ENCODE results near the gene TMEM119. TPM values are rescaled to one million over a fixed set of nuclear protein-coding genes. Genes with fewer than 3 reads are reported as not detected.

TMEM119 gene
- total and polyA plus RNA-seq, 9 donors, result 0.25 to 12.3 (median 2.0) TPM

GRCh38 chr12:108567406-108568337 is 30.2 kb downstream of the TMEM119 start:
- intact Hi-C loops (cut with DNase I), result loop anchor here in 3 of 4 donors (5.0 to 10.0 kb wide), 5 partner anchors 50 to 527 kb away; partner anchors contain the start of genes ALKBH2 (in 1 of the 3) and UNG (in 1 of the 3)
- no peaks in the 10 kb centered on the region for H3K36me3 ChIP-seq
- DNase-seq, result no peak
- no peaks in the 10 kb centered on the region for H3K4me1 ChIP-seq (ENCODE audit: insufficient read depth)
- WGBS, 3 donors, result 61 to 67% (median 61%) methylated on average over 7 of the region's 7 CpGs
- no peaks in the 10 kb centered on the region for H3K27me3 ChIP-seq
- H3K9me3 ChIP-seq, result no peaks in the 10 kb centered on the region
- H3K4me3 ChIP-seq, result no peak overlapping the region
- H3K27ac ChIP-seq, result no peak overlapping the region
- TF ChIP-seq CTCF (IDR thresholded peaks at IDR 0.05), result no peak
- no peak for TF ChIP-seq EP300 (IDR thresholded peaks at IDR 0.05)
- TF ChIP-seq POLR2A (IDR thresholded peaks at IDR 0.05), result no peak

GRCh38 chr12:108566452-108566851 is 31.4 kb downstream of the TMEM119 start:
- no peak overlapping the region for H3K4me3 ChIP-seq
- TF ChIP-seq CTCF (IDR thresholded peaks at IDR 0.05) (no peak), POLR2A (IDR thresholded peaks at IDR 0.05) (no peak), EP300 (IDR thresholded peaks at IDR 0.05) (no peak)
- no peak overlapping the region for H3K27ac ChIP-seq
- intact Hi-C loops (cut with DNase I), result loop anchor here in 3 of 4 donors (5.0 to 10.0 kb wide), 5 partner anchors 51 to 528 kb away; partner anchors contain the start of genes ALKBH2 (in 1 of the 3) and UNG (in 1 of the 3)
- H3K36me3 ChIP-seq, result no peaks in the 10 kb centered on the region
- H3K9me3 ChIP-seq, result no peaks in the 10 kb centered on the region
- no peak for DNase-seq
- 82 to 90% (median 88%) methylated on average over 4 of the region's 4 CpGs for WGBS, 3 donors
- no peaks in the 10 kb centered on the region for H3K4me1 ChIP-seq (ENCODE audit: insufficient read depth)
- H3K27me3 ChIP-seq, result no peaks in the 10 kb centered on the region

GRCh38 chr12:108565976-108566375 is 31.9 kb downstream of the TMEM119 start:
- Histone ChIP-seq H3K27ac (no peak overlapping the region), H3K27me3 (no peaks in the 10 kb centered on the region), H3K4me3 (no peak overlapping the region), H3K36me3 (no peaks in the 10 kb centered on the region), H3K4me1 (ENCODE audit: insufficient read depth) (no peaks in the 10 kb centered on the region), H3K9me3 (no peaks in the 10 kb centered on the region)
- TF ChIP-seq EP300 (IDR thresholded peaks at IDR 0.05), result no peak
- TF ChIP-seq POLR2A (IDR thresholded peaks at IDR 0.05), result no peak
- TF ChIP-seq CTCF (IDR thresholded peaks at IDR 0.05), result no peak
- peak; percentile 35 to 55 (median 42) for DNase-seq
- intact Hi-C loops (cut with DNase I), result loop anchor here (2.0 to 10.0 kb wide), 7 partner anchors 51 to 529 kb away; partner anchors contain the start of genes ALKBH2 (in 1 of the 4) and UNG (in 1 of the 4)
- WGBS, 3 donors, result 17 to 51% (median 37%) methylated on average over 2 of the region's 2 CpGs

- Histone ChIP-seq H3K36me3 (no peaks in the 10 kb centered on the region), H3K27ac (no peak overlapping the region), H3K4me3 (no peak overlapping the region), H3K9me3 (no peaks in the 10 kb centered on the region), H3K4me1 (ENCODE audit: insufficient read depth) (no peaks in the 10 kb centered on the region), H3K27me3 (no peaks in the 10 kb centered on the region)
- intact Hi-C loops (cut with DNase I), result loop anchor here (2.0 to 10.0 kb wide), 7 partner anchors 52 to 530 kb away; partner anchors contain the start of genes ALKBH2 (in 1 of the 4) and UNG (in 1 of the 4)
- 77 to 82% (median 79%) methylated on average over 3 of the region's 3 CpGs for WGBS, 3 donors
- TF ChIP-seq CTCF (IDR thresholded peaks at IDR 0.05), result no peak
- TF ChIP-seq EP300 (IDR thresholded peaks at IDR 0.05), result no peak
- TF ChIP-seq POLR2A (IDR thresholded peaks at IDR 0.05), result no peak
- DNase-seq, result no peak
Measured at GRCh38 chr12:108565146-108565545, 32.7 kb downstream of the TMEM119 start.

Data from ovary (tissue), 9 donors.